Parathyroid adenoma (tissue), 2 donors: Measurements from ENCODE around the gene IKBKG.

Source experiments
- H2AFZ ChIP-seq: fragments of 300-600 bp; sonication (generic); one replicate; pipeline ENCODE4 v1.7.0; 2017; ENCODE audit warnings: antibody characterized with exemption, mild to moderate bottlenecking
- H3K27ac ChIP-seq: fragments of 300-600 bp; sonication (generic); one replicate; pipeline ENCODE4 v1.7.0; 2017
- H3K27me3 ChIP-seq: fragments of 300-600 bp; sonication (generic); one replicate; pipeline ENCODE4 v1.7.0; 2017; ENCODE audit warnings: low read length; ENCODE audit not compliant: control insufficient read depth, insufficient read depth
- H3K36me3 ChIP-seq: fragments of 300-600 bp; sonication (generic); one replicate; pipeline ENCODE4 v1.7.0; 2017; ENCODE audit warnings: low read length; ENCODE audit not compliant: control insufficient read depth, insufficient read depth
- H3K4me1 ChIP-seq: fragments of 300-600 bp; sonication (generic); one replicate; pipeline ENCODE4 v1.7.0; 2017; ENCODE audit warnings: control low read depth
- H3K4me2 ChIP-seq: fragments of 300-600 bp; sonication (generic); one replicate; pipeline ENCODE4 v1.7.0; 2017; ENCODE audit warnings: low read length
- H3K4me3 ChIP-seq: fragments of 300-600 bp; sonication (generic); one replicate; pipeline ENCODE4 v1.7.0; 2017; ENCODE audit warnings: low read depth, low read length
- H3K79me2 ChIP-seq: fragments of 300-600 bp; sonication (generic); one replicate; pipeline ENCODE4 v1.7.0; 2017; ENCODE audit warnings: control low read depth
- H3K9ac ChIP-seq: fragments of 300-600 bp; sonication (generic); one replicate; pipeline ENCODE4 v1.7.0; 2017; ENCODE audit warnings: mild to moderate bottlenecking
- H3K9me3 ChIP-seq: fragments of 300-600 bp; sonication (generic); one replicate; pipeline ENCODE4 v1.7.0; 2017; ENCODE audit warnings: low read length; ENCODE audit not compliant: control insufficient read depth
- TF ChIP-seq, protein P1 (sequence below): fragments of 300-600 bp; sonication (generic); IDR thresholded peaks from one replicate; pipeline ENCODE4 v1.7.0; 2017; ENCODE audit warnings: antibody characterized with exemption, mild to moderate bottlenecking
- donor health status: primary hyperparathyroidism.

The IKBKG gene

DNA sequence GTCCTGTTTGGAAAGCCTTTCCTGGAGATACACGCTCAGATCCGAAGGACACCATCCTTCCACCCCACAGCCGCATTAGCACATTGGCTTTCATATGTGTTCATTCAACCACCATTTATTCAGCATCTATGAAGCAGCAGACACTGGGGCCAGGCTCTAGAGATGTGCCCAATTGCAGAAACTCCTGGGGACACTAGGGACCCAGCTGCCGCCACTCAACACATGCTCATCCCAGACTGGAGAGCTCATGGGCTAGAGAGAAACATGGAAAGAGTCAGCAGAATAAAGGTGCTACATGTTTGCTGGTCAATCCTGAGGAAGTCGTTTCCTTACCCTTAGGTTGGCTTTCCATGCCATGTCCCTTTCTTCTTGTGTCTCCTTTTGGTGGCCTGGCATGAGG lies 45.1 kb downstream of the IKBKG start:
- H3K27me3 ChIP-seq = no peaks in the 10 kb centered on the region
- no peak overlapping the region for H3K27ac ChIP-seq
- H3K4me1 ChIP-seq = no peaks in the 10 kb centered on the region
- no peaks in the 10 kb centered on the region for H3K79me2 ChIP-seq
- no peaks in the 10 kb centered on the region for H3K9me3 ChIP-seq
- no peak overlapping the region for H2AFZ ChIP-seq
- no peaks in the 10 kb centered on the region for H3K36me3 ChIP-seq
- no peak overlapping the region for H3K4me3 ChIP-seq
- H3K9ac ChIP-seq = no peak overlapping the region
- TF ChIP-seq, protein P1, sequence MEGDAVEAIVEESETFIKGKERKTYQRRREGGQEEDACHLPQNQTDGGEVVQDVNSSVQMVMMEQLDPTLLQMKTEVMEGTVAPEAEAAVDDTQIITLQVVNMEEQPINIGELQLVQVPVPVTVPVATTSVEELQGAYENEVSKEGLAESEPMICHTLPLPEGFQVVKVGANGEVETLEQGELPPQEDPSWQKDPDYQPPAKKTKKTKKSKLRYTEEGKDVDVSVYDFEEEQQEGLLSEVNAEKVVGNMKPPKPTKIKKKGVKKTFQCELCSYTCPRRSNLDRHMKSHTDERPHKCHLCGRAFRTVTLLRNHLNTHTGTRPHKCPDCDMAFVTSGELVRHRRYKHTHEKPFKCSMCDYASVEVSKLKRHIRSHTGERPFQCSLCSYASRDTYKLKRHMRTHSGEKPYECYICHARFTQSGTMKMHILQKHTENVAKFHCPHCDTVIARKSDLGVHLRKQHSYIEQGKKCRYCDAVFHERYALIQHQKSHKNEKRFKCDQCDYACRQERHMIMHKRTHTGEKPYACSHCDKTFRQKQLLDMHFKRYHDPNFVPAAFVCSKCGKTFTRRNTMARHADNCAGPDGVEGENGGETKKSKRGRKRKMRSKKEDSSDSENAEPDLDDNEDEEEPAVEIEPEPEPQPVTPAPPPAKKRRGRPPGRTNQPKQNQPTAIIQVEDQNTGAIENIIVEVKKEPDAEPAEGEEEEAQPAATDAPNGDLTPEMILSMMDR = no peak
- no peak overlapping the region for H3K4me2 ChIP-seq

GRCh38 chrX:154593201-154593600 lies 45.8 kb downstream of the IKBKG start:
- Histone ChIP-seq H3K27ac (no peak overlapping the region), H3K4me3 (no peak overlapping the region), H3K4me2 (no peak overlapping the region), H3K4me1 (no peaks in the 10 kb centered on the region), H3K9me3 (no peaks in the 10 kb centered on the region), H2AFZ (no peak overlapping the region), H3K79me2 (no peaks in the 10 kb centered on the region), H3K36me3 (no peaks in the 10 kb centered on the region), H3K9ac (no peak overlapping the region), H3K27me3 (no peaks in the 10 kb centered on the region)
- TF ChIP-seq, protein P1 = no peak

GRCh38 chrX:154594491-154594890 lies 47.1 kb downstream of the IKBKG start:
- H3K4me2 ChIP-seq = no peak overlapping the region
- no peak overlapping the region for H3K27ac ChIP-seq
- no peak overlapping the region for H3K9ac ChIP-seq
- H3K9me3 ChIP-seq = no peaks in the 10 kb centered on the region
- no peaks in the 10 kb centered on the region for H3K27me3 ChIP-seq
- TF ChIP-seq, protein P1 = no peak
- H3K36me3 ChIP-seq = no peaks in the 10 kb centered on the region
- no peaks in the 10 kb centered on the region for H3K4me1 ChIP-seq
- no peaks in the 10 kb centered on the region for H3K79me2 ChIP-seq
- no peak overlapping the region for H3K4me3 ChIP-seq
- H2AFZ ChIP-seq = no peak overlapping the region

DNA sequence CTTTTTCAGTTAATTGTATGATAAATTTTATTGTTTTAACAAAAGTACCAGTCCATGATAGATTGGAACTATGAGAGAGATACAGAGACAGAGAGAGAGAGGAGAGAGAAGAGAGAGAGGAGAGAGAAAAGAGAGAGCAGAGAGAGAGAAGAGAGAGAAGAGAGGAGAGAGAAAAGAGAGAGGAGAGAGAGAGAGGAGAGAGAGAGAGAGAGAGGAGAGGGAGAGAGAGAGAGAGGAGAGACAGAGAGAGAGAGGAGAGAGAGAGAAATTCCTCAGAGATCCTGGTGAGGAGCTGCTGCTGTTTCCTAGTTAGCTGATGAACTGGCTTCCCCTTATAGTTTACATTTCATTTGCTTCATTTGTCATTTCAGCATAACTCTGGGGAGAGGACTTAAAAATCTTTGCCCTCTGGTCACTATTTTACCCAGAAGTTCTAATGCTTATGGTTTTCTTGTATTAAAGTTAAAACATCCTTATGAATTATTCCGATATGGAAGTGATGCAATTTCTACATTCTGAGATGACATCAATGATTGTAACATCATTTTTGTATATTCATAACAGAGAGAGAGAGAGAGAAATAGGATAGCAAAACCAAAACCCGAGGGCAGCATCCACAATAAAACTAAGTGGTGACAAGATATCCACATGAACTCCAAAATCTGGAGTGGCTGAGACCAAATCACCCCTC lies 48.3 kb downstream of the IKBKG start:
- Histone ChIP-seq H3K9me3 (no peaks in the 10 kb centered on the region), H3K4me1 (no peaks in the 10 kb centered on the region), H3K27ac (no peak overlapping the region), H3K79me2 (no peaks in the 10 kb centered on the region), H3K4me3 (no peak overlapping the region), H3K36me3 (no peaks in the 10 kb centered on the region), H2AFZ (no peak overlapping the region), H3K9ac (no peak overlapping the region), H3K27me3 (no peaks in the 10 kb centered on the region), H3K4me2 (no peak overlapping the region)
- TF ChIP-seq, protein P1 = no peak

DNA sequence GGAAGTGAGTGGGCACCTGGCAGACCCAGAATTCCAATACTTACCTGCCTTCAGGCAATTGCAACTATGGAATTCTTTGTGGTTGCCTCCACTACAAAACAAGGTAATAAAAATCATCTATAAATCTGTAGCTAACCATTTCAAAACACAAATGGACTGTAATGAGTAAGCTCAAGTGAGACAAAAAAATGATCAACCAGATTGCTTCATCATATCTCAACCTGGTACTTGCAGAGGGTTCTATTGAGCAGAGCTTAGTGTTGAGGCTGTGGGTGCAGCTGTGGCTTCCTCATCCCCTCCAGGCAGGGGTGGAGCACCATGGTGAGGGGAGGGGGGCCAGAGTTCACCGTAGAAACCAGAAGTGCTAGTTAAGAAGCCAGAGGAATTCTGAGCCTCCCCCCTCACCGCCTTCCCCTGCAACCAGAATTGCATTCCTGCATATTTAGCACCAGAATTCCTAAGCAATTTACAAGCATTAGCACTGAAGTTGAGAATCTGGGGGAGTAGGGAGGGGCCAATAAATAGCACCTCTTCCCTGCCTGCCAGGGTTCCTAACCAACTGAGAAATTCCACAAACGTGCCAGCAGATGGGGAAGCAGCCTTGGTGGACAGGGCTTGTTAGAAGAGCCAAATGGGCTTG lies 49.0 kb downstream of the IKBKG start:
- H3K9ac ChIP-seq = no peak overlapping the region
- H3K79me2 ChIP-seq = no peaks in the 10 kb centered on the region
- H3K4me3 ChIP-seq = no peak overlapping the region
- H3K4me2 ChIP-seq = no peak overlapping the region
- H3K9me3 ChIP-seq = no peaks in the 10 kb centered on the region
- no peaks in the 10 kb centered on the region for H3K36me3 ChIP-seq
- TF ChIP-seq, protein P1 = no peak
- no peaks in the 10 kb centered on the region for H3K27me3 ChIP-seq
- no peak overlapping the region for H2AFZ ChIP-seq
- no peak overlapping the region for H3K27ac ChIP-seq
- no peaks in the 10 kb centered on the region for H3K4me1 ChIP-seq
